Lower leg skin (tissue), 3 donors: Measurements from ENCODE around the gene HDAC5.

ENCODE experiments used
- CTCF ChIP-seq, 3 donors: fragments of 450-650 bp; IDR thresholded peaks; one replicate each; pipeline ENCODE4 v1.5.1; 2016; ENCODE audit warnings: antibody characterized with exemption in 3 of 3, mild to moderate bottlenecking in 3 of 3, moderate library complexity in 2 of 3
- POLR2A ChIP-seq, 2 donors: fragments of 450-650 bp; IDR thresholded peaks; one replicate each; pipeline ENCODE4 v1.6.1; 2016 to 2017; ENCODE audit warnings: antibody characterized with exemption in 2 of 2, mild to moderate bottlenecking in 1 of 2, moderate library complexity in 1 of 2

DNA sequence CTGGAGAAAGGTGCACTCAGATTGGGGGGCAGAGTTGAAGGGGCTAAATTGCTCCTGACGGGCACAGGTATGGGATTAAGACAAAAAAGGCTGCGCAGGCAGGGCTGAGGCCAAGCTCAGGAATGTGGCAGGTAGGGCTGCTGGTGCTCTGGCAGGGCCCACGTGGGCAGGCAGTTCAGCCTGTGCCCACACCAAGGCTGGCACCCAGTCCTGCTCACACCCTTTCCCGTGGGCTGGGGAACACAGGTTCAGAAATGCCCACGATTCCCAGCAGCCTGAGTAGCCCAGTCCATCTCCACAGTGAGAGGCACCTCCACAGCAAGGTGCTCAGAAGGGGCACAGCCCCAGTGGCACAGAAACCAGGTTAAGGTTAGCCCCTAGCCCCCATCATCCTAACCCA lies 4.4 kb downstream of the HDAC5 start:
- TF ChIP-seq CTCF (IDR thresholded peaks at IDR 0.05) = no peak
- no peak for TF ChIP-seq POLR2A (IDR thresholded peaks at IDR 0.05)
